Panc1 (cell line): Measurements from ENCODE around the gene MED31. TPM values are rescaled to one million over a fixed set of nuclear protein-coding genes. Genes with fewer than 3 reads are reported as not detected.
"Not testable (repeated sequence)": the region's sequence is repeated elsewhere in the genome, so short reads cannot be mapped to it uniquely, and the experiment has no call there.

Experiments
- ATAC-seq: fragments of 200-7000 bp; cut with Tn5 transposase; 2 replicates; pipeline ENCODE4 v1.9.1; 2020; ENCODE audit warnings: mild to moderate bottlenecking, moderate library complexity
- BruUV-seq: library from RNA; stranded (reverse); fragments of 400-500 nt; replicated peaks from 2 replicates; lab custom pipeline; 2021; lab: Mats Ljungman, UMichigan
- CTCF ChIA-PET: fragments of 300-600 bp; sonication (Branson Sonifier 250); formaldehyde crosslinking; loops from one replicate; lab custom pipeline; 2022; ENCODE audit warnings: antibody characterized with exemption; lab: Charles Lee
- POLR2A ChIA-PET: fragments of 300-600 bp; sonication (Branson Sonifier 250); formaldehyde crosslinking; loops from one replicate; lab custom pipeline; 2022; ENCODE audit warnings: antibody characterized with exemption; lab: Charles Lee
- DNase-seq: peaks from one replicate; pipeline ENCODE4 v3.0.0-alpha.2; 2010; ENCODE audit warnings: low read depth, low spot score
- H3K27ac ChIP-seq: 2 replicates; pipeline ENCODE4 v1.5.1; 2011; ENCODE audit warnings: mild to moderate bottlenecking, low read length, inconsistent platforms
- H3K27me3 ChIP-seq: fragments of 200-500 bp; sonication (Bioruptor generic); 2 replicates; pipeline ENCODE4 v1.6.0; 2014; ENCODE audit warnings: low read length, inconsistent platforms; ENCODE audit not compliant: control insufficient read depth, insufficient read depth
- H3K36me3 ChIP-seq: fragments of 200-500 bp; sonication (Bioruptor generic); 2 replicates; pipeline ENCODE4 v1.5.1; 2014; ENCODE audit warnings: inconsistent platforms, mild to moderate bottlenecking, low read length, moderate library complexity; ENCODE audit not compliant: control insufficient read depth, insufficient read depth
- H3K4me1 ChIP-seq: 2 replicates; pipeline ENCODE4 v1.5.1; 2011; ENCODE audit warnings: inconsistent platforms, mild to moderate bottlenecking, low read length, moderate library complexity; ENCODE audit not compliant: control insufficient read depth, insufficient read depth
- H3K4me3 ChIP-seq, 2 experiments: 2 replicates each; pipeline ENCODE4 v1.5.1; 2011 to 2012; ENCODE audit warnings: low read depth in 2 of 2, low read length in 2 of 2, mild to moderate bottlenecking in 2 of 2, inconsistent platforms in 1 of 2, moderate library complexity in 1 of 2
- H3K9me3 ChIP-seq: fragments of 200-500 bp; sonication (Bioruptor generic); 2 replicates; pipeline ENCODE4 v1.5.1; 2014; ENCODE audit warnings: low read depth, mild to moderate bottlenecking, inconsistent platforms, low read length, moderate library complexity; ENCODE audit not compliant: control insufficient read depth, insufficient read depth
- POLR2AphosphoS5 ChIP-seq: IDR thresholded peaks from 2 replicates; pipeline ENCODE4 v1.6.1; 2012; ENCODE audit warnings: mild to moderate bottlenecking, low read depth, low read length, moderate library complexity
- SIN3A ChIP-seq: IDR thresholded peaks from 2 replicates; pipeline ENCODE4 v1.6.1; 2012; ENCODE audit warnings: low read depth, mild to moderate bottlenecking, low read length, moderate library complexity, borderline replicate concordance; ENCODE audit not compliant: insufficient read depth
- TCF7L2 ChIP-seq: IDR thresholded peaks from 2 replicates; pipeline ENCODE4 v1.6.1; 2011; ENCODE audit warnings: mild to moderate bottlenecking, low read depth, low read length, inconsistent platforms
- in situ Hi-C: cut with HindIII; loops from 2 replicates; pipeline ENCODE4 v1.10.0; 2016; ENCODE audit warnings: low sequenced_read_pairs, low pct_unique_long_range_greater_than_20kb
- intact Hi-C: fragments of 100-400 bp; cut with micrococcal nuclease; formaldehyde crosslinking; loops from one replicate; pipeline ENCODE4 v1.10.0; 2022; ENCODE audit not compliant: unreplicated experiment
- total RNA-seq: library from RNA; stranded (reverse); gene quantifications from one replicate; pipeline ENCODE4 v1.2.1, GENCODE V29; 2021; ENCODE audit not compliant: unreplicated experiment
- TF ChIP-seq, protein P1 (sequence below), 2 experiments: IDR thresholded peaks; 2 replicates each; pipeline ENCODE4 v1.6.1; 2011 to 2012; ENCODE audit warnings: low read depth in 2 of 2, control low read depth in 1 of 2, low read length in 1 of 2, mild to moderate bottlenecking in 1 of 2, moderate library complexity in 1 of 2; ENCODE audit not compliant: insufficient read depth in 1 of 2
- TF ChIP-seq, protein P2 (sequence below): fragments of 450-650 bp; IDR thresholded peaks from 2 replicates; pipeline ENCODE4 v1.5.1; 2017; ENCODE audit warnings: mild to moderate bottlenecking

Gene MED31
- total RNA-seq, 1 experiment from 2014 or later = 18.6 TPM

DNA sequence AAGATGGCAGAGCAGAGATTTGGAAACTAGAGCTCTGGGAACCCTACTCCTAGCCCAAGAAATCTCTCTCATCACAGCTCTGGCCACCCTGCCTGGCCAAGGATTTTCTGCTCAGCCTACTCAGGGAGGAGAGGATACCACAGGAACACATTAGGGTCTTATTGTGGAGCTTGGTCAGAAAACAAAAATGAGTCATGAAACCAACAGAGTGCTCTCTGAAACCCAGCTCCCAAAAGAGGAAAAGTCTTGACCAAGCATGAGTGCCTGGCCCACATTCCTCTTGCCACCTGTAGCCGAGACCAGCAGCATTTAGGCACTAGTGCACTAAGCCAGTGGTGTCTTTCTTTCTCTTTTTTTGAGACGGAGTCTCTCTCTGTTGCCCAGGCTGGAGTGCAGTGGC is 43.6 kb upstream of the MED31 start:
- intact Hi-C loops (no loop called here), in situ Hi-C loops (no loop called here)
- ChIA-PET POLR2A (no interaction called here), CTCF (no interaction called here)
- Histone ChIP-seq H3K27ac (no peak overlapping the region), H3K9me3 (no peaks in the 10 kb centered on the region), H3K36me3 (no peaks in the 10 kb centered on the region), H3K4me1 (no peaks in the 10 kb centered on the region), H3K27me3 (no peaks in the 10 kb centered on the region; the same call in 1 of the 2 replicates), H3K4me3 (no peak overlapping the region)
- DNase-seq (no peak), ATAC-seq (no peak)
- no TSS peak for BruUV-seq
- TF ChIP-seq, protein P1, sequence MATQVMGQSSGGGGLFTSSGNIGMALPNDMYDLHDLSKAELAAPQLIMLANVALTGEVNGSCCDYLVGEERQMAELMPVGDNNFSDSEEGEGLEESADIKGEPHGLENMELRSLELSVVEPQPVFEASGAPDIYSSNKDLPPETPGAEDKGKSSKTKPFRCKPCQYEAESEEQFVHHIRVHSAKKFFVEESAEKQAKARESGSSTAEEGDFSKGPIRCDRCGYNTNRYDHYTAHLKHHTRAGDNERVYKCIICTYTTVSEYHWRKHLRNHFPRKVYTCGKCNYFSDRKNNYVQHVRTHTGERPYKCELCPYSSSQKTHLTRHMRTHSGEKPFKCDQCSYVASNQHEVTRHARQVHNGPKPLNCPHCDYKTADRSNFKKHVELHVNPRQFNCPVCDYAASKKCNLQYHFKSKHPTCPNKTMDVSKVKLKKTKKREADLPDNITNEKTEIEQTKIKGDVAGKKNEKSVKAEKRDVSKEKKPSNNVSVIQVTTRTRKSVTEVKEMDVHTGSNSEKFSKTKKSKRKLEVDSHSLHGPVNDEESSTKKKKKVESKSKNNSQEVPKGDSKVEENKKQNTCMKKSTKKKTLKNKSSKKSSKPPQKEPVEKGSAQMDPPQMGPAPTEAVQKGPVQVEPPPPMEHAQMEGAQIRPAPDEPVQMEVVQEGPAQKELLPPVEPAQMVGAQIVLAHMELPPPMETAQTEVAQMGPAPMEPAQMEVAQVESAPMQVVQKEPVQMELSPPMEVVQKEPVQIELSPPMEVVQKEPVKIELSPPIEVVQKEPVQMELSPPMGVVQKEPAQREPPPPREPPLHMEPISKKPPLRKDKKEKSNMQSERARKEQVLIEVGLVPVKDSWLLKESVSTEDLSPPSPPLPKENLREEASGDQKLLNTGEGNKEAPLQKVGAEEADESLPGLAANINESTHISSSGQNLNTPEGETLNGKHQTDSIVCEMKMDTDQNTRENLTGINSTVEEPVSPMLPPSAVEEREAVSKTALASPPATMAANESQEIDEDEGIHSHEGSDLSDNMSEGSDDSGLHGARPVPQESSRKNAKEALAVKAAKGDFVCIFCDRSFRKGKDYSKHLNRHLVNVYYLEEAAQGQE (IDR thresholded peaks at IDR 0.05; ENCODE audit: insufficient read depth in 1 of 2, low read depth in 2 of 2, low read length in 1 of 2) = no peak
- no peak for TF ChIP-seq POLR2AphosphoS5
- no peak for TF ChIP-seq SIN3A
- TF ChIP-seq, protein P2, sequence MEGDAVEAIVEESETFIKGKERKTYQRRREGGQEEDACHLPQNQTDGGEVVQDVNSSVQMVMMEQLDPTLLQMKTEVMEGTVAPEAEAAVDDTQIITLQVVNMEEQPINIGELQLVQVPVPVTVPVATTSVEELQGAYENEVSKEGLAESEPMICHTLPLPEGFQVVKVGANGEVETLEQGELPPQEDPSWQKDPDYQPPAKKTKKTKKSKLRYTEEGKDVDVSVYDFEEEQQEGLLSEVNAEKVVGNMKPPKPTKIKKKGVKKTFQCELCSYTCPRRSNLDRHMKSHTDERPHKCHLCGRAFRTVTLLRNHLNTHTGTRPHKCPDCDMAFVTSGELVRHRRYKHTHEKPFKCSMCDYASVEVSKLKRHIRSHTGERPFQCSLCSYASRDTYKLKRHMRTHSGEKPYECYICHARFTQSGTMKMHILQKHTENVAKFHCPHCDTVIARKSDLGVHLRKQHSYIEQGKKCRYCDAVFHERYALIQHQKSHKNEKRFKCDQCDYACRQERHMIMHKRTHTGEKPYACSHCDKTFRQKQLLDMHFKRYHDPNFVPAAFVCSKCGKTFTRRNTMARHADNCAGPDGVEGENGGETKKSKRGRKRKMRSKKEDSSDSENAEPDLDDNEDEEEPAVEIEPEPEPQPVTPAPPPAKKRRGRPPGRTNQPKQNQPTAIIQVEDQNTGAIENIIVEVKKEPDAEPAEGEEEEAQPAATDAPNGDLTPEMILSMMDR = no peak
- no peak for TF ChIP-seq TCF7L2

DNA sequence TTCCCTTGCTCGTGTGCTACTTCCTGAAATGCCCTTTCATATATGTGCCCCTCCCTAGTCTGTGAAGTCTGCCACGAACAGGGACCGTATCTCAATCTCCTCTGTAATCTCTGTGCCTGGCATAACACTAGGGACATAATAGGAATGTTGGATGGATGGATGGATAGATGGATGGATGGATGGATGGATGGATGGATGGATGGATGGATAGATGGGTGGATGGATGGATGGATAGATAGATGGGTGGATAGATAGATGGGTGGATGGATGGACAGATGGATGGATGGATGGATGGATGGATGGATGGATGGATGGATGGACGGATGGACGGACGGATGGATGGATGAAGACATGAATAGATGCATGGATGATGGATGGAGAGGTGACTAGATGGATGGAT is 40.6 kb upstream of the MED31 start:
- ATAC-seq, in situ Hi-C loops, H3K4me3 ChIP-seq, H3K9me3 ChIP-seq, intact Hi-C loops, BruUV-seq, H3K27ac ChIP-seq, H3K27me3 ChIP-seq, H3K36me3 ChIP-seq, CTCF ChIA-PET, DNase-seq, H3K4me1 ChIP-seq, POLR2A ChIA-PET: not testable (repeated sequence)

DNA sequence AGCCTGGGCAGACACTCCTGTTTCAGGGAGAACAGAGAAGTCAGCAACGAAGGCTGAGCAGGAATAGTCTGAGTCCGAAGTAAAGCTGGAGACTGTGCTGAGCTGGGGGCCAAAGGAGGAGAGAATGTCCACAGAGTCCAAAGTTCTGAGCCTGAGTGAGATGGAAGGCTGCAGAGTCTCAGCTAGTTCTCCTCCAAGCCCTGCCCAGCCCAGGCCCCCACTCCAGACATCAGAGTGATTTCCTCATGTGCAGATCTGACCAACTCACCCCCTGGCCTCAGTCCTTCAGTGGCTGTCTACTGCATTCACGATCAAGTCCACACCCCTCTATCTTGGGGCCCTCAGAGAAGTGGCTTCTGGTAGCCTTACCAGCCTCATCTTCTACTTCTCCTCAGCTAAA is 40.1 kb upstream of the MED31 start:
- intact Hi-C loops (no loop called here), in situ Hi-C loops (no loop called here)
- TF ChIP-seq, protein P2 = no peak
- TF ChIP-seq TCF7L2 = no peak
- TF ChIP-seq POLR2AphosphoS5 = no peak
- TF ChIP-seq, protein P1 (IDR thresholded peaks at IDR 0.05; ENCODE audit: insufficient read depth in 1 of 2, low read depth in 2 of 2, low read length in 1 of 2) = no peak
- no peak for TF ChIP-seq SIN3A
- no peaks in the 10 kb centered on the region for H3K9me3 ChIP-seq
- no peak overlapping the region for H3K27ac ChIP-seq
- H3K4me3 ChIP-seq = no peak overlapping the region
- H3K27me3 ChIP-seq = no peaks in the 10 kb centered on the region; the same call in 1 of the 2 replicates
- ATAC-seq = no peak
- no TSS peak for BruUV-seq
- no peaks in the 10 kb centered on the region for H3K36me3 ChIP-seq
- H3K4me1 ChIP-seq = no peaks in the 10 kb centered on the region
- POLR2A ChIA-PET = no interaction called here
- CTCF ChIA-PET = no interaction called here
- DNase-seq = no peak
